HG02571 (cell line): Measurements from ENCODE around the gene IRF4.

Source experiments
- ATAC-seq: cut with Tn5 transposase; IDR thresholded peaks from one replicate; pipeline ENCODE4 v1.9.1; 2021; ENCODE audit warnings: mild to moderate bottlenecking, moderate library complexity; ENCODE audit not compliant: unreplicated experiment

The IRF4 gene

DNA sequence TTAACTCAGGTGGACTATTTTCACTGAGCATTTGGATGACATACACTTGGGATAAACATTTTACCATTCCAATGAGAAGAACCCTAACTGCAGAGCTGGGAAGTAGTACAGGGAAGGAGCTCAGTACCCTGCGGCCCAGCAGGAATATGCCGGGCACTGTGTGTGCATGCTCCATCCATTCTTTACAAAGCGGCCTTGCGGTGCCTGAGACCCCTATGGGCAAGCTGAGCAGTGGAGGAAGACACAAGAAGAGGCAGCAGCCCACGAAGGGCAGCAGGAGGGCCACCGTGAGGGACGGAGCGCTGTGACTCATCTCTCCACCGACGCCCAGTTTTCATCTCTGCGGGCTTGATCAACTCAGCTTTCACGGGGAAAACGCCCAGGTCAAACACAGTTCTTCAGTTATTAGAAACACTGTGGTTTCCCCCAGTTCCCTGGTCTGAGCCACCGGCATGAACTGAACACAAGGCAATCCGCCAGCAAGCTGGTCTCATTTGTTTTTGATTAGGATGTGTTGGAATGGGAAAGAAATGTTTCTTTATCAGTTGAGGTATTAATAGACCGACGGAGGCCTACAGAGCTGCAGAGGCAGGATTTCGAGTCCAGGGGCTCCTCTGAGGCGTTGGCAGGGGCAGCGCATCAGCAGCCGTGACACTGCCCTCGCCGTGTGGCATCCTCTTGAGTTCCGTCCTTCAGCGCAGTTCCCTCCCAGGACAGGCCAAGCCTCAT is 44.9 kb downstream of the IRF4 start:
- ATAC-seq, result no peak

DNA sequence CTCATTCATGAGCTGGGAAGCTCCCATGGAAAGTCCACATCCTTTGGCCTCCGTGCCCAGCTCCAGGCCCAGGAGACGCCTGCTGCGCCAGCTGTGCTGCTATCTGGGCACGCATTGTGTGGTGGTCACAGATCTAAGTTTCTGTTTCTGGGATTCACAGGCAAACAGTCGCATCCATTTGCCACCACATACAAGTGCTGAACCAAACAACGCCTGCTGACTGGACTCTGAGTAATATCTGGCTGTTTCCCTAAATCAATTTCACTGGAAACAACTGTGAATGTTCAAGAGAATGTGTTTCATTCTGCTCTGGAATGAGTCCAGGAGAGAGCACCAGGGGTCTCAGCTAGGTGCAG is 45.5 kb downstream of the IRF4 start:
- ATAC-seq, result no peak

DNA sequence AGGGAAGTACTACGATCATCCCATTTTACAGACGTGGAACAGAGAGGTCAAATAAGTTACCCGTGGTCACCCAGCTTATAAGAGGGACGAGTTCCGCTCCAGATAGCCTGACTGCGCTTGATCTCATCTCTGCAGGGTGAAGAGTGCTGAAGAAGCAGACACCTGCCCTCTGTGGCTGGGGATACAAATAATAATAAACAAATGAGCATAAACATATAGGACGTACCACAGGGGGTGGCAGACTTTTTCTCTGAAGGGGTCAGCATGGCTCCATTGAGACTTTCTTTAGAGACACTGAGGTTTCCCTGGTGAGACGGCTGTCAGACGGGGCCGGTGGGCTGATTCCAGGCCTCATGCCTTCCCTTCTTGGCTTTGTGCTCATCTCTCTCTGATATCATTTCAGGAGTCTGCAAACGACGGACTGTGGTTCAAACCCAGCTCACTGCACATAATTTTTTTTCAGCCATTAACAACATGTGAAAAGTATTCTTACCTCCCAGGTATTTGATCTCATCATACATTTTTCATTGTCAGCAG is 47.1 kb downstream of the IRF4 start:
- ATAC-seq, result no peak

DNA sequence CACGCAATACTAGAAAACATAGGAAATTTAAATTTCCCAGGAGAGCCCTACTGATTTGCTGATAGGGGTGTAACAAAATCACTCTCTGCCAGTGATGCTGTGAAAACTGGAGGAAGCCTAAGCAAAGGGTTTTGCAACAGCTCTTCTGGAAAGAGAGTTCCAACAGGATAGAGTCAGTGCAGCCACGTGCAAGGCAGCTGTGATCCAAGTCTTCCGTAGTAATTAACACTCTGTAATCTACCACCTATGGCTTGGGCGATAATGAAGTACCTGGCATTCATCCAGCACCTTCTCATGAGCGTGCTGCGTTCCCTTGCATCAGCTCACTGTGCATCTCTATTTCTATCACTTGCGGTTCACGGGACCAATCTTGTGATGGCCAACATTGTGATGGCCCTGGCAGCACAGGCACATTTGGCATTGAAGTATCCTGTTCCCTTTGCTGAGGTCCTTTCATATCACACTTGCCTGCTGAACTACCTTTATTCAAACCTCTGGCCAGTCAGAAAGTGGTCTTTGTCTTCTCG is 48.2 kb downstream of the IRF4 start:
- no peak for ATAC-seq

DNA sequence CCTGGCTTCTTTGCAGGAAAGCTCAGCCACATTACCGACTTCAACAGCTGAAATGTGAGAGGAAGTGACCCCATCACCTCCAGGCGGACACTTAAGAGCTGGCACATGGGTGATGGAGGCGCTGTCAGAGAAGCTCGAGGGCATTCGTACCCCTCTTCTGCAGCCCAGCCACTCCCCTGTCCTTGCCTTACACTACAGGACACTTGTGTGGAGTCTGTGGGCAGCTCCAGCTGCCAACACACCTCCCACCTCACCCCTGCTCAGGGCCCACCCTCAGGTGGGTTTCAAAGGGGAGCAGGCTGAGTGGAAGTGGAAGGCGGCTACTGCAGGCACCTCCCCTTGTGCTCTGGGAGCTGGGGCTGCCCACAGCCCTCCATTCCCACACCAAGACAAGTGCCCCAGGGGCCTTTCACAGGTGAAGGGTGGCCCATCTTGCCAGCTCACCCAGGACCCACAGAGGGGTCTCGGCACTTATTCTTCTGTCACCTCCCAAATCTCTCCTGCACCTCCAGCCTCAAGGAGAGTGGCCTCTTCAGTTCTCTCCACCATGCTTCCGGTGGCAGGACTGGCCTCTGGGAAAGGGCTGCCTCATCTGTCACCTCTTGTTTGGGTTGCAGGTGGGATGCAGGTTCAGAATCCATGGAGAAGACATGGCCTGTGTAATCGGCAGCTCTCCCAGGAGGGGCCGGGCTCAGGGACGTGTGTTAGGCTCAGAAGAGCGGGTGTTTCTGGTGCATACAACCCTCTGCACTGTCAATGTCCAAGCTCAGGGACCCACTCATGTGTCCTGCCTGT is 49.8 kb downstream of the IRF4 start:
- ATAC-seq, result no peak

DNA sequence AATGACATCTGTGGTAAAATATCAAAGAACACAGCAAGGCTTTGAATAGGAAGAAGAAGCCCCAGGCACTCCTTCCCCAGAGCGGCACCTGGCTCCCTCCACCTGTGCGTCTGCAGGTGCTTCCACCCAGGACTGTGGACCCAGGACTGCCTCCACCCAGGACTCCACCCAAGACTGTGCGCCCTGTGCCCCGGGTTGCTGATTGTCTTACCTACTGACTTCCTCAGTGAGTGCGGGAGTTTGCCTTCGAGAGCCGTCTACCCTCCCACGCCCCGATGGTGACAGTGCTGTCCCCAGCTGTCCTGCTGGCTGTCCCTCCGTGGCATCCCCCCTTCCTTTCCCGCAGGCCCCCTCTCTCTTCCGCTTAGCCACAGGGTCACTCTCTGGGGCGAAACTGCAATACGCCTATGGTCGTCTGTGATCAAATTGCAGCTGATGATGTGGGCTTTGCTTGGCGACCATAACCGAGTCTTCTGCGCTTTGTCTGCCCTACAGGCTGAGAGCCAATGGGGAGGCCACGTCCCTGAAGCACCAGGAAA is 52.1 kb downstream of the IRF4 start:
- no peak for ATAC-seq

GRCh38 chr6:444653-445275 is 53.2 kb downstream of the IRF4 start:
- ATAC-seq, result no peak

DNA sequence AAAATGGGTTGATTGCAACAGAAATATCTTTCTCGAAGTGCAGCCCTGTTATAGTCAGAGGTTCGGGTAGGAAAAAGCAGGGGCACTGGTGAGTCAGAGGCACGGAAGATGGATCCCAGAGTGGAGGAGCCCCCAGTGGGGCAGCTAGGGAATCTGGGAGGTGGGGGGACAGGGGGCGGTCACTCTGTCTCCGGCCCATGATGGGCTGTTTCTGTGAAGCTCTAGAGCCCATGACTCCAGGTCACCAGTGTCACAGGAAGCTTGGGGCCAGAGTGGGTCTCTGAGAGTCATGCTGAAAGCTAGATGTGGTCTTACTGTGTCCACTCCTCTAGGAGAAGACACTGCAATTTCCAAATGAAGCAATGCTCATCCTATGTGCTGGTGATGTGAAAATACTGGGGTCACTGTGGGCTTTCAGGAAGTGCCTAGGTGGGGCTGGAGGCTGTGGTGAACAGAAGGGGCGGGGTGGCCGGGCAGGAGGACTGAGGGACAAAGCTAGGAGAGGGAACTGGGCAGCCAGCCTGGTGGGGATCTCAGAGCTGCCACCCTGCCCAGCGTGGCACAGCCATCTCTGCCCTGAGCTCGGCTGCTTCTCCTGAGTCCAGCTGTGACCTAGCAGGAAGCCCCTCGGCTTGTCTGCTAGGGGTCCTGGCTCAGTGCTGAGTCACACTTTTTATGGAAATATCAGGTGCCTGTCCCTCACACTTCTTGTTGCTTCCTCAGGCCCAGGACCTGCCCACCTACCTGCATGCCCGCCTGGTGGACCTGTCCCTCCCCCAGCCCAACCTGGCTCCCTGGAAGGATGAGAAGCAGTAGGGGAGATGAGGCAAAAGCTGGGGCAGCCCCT is 54.2 kb downstream of the IRF4 start:
- ATAC-seq, result no peak

GRCh38 chr6:446418-447366 is 55.1 kb downstream of the IRF4 start:
- no peak for ATAC-seq

DNA sequence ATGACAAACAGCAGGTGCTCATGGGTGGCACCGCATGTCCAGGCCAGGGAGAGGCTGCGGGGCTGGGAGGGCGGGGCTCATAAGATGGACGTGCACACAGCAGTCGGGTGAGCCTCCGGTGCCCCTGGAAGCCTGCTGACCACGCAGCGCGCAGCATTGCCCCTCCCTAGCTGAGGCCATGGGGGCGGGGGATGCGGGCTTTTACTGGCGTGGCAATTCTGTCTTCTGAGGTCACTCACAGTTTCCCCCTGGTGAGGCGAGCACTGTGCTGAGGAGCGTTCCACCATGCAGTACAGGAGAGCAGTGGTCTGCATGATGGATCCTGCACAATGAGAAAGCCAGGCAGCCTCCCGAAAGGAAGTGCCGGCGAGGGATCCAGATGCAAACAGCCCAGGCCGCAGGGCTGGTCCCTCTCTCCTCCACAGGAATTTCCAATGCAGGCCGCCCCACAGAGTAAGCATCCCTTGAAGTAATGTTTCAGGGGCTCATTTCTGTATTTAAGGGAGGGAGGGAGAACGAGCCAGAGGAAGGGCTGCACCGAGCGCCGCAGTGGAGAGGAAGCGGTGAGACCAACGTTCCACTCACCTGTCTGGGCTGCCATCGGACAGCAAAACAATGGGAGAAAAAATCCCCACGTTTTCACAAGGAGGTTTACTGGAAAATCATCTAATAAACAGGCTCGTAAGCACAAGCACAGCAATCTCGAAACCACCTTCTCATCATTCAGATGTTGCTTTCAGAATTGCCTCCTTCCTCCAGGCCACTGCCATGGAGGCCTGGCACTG is 56.0 kb downstream of the IRF4 start:
- ATAC-seq, result no peak

DNA sequence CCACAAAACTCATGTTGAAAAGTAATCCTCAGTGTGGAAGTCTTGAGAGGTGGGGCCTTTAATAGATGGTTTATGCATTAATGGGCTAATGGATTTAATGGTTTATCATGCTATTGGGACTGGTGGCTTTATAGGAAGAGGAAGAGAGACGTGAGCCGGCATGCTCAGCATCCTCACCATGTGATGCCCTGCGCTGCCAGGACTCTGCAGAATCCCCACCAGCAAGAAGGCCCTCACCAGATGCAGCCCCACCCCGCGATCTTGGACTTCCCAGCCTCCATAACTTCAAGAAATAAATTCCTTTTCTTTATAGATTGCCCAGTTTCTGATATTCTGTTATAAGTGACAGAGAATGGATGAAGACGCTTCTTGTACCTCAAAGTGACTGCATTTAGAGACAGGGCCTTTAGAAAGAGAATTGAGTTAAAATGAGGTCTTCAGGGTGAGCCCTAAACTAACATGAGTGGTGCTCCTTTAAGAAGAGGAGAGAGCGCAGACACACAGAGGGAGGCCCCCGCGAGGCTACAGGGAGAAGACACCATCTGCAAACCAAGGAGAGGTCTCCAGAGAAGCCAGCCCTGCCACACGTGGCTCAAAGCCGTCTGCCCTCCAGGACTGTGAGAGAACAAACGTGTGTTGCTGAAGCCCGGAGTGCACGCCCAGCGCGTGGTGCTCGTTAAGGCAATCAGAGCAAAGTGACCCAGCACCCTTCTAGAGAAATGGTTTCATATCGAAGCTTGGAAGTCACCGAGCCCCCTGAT is 56.9 kb downstream of the IRF4 start:
- no peak for ATAC-seq

DNA sequence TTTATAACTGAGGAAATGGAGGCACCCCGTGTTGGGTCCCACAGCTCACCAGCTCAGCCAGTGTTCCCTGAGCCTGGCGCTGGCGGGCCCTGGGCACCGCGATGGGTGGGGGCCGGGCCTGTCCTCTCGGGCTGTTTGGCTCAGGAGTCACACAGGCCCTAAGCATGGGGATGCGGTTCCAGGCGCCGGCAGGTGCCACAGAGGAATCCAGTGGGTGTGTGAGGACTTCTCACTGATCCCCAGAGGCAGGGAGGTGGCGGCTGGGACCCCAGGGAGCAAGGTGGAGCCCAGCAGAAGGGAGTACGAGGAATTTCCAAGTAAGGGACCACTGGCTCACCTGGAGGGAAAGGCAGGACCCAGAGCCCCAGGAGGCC is 57.5 kb downstream of the IRF4 start:
- no peak for ATAC-seq

GRCh38 chr6:449486-450419 is 58.2 kb downstream of the IRF4 start:
- ATAC-seq, result no peak

- no peak for ATAC-seq
Measured at GRCh38 chr6:451336-451735, 59.8 kb downstream of the IRF4 start.

DNA sequence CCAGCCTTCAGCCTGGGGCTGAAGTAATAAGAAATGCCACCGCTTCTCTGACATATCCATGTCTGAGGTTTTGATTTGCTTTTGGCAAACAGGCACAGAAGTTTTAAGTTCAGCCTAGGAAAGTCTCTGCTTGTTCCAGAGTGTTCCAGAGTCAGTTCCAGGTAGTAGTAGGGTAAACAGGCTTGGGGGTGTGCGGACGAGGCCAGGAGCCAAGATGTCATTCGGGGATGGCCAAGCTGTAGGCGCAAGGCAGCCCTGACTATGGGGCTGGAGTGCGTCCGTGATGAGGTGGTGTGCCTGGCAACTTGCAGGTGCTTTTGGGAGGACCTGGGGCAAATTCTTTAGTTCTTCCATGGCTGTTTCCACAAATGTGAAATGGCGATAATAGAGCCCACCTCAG is 60.3 kb downstream of the IRF4 start:
- ATAC-seq, result no peak

- no peak for ATAC-seq
Measured at GRCh38 chr6:452301-453067, 60.9 kb downstream of the IRF4 start.
